ENCODE results near the gene EDIL3. TPM values are rescaled to one million over a fixed set of nuclear protein-coding genes. Genes with fewer than 3 reads are reported as not detected.
"Not testable (repeated sequence)": the region's sequence is repeated elsewhere in the genome, so short reads cannot be mapped to it uniquely, and the experiment has no call there.

EDIL3 gene
- total RNA-seq, 4 donors from 2014 or later = 15.1 to 60.0 (median 28.4) TPM

GRCh38 chr5:84327591-84327990 lies 57.1 kb downstream of the EDIL3 start:
- TF ChIP-seq CTCF (IDR thresholded peaks at IDR 0.05) (no peak), POLR2A (IDR thresholded peaks at IDR 0.05) (no peak)
- no peaks in the 10 kb centered on the region for H3K4me1 ChIP-seq
- no peak overlapping the region for H3K27ac ChIP-seq
- no peak overlapping the region for H3K4me3 ChIP-seq
- DNase-seq = no peak
- H3K27me3 ChIP-seq = no peaks in the 10 kb centered on the region
- H3K36me3 ChIP-seq = no peaks in the 10 kb centered on the region
- no peaks in the 10 kb centered on the region for H3K9me3 ChIP-seq
- intact Hi-C loops (cut with DNase I; ENCODE audit: low total_unique reads) = no loop called here

- no peak for TF ChIP-seq CTCF (IDR thresholded peaks at IDR 0.05)
- no peak for TF ChIP-seq POLR2A (IDR thresholded peaks at IDR 0.05)
- intact Hi-C loops (cut with DNase I; ENCODE audit: low total_unique reads) = no loop called here
- H3K27ac ChIP-seq = no peak overlapping the region
- no peaks in the 10 kb centered on the region for H3K27me3 ChIP-seq
- no peak for DNase-seq
- H3K4me3 ChIP-seq = no peak overlapping the region
- H3K4me1 ChIP-seq = no peaks in the 10 kb centered on the region
- H3K9me3 ChIP-seq = no peaks in the 10 kb centered on the region
- no peaks in the 10 kb centered on the region for H3K36me3 ChIP-seq
These were observed 62.0 kb downstream of the EDIL3 start for GRCh38 chr5:84322646-84323045.

- H3K36me3 ChIP-seq; intact Hi-C loops (cut with DNase I; ENCODE audit: low total_unique reads): not testable (repeated sequence)
These were observed 66.9 kb downstream of the EDIL3 start for GRCh38 chr5:84317826-84318225.

GRCh38 chr5:84312280-84312679 lies 72.4 kb downstream of the EDIL3 start:
- DNase-seq; H3K27me3 ChIP-seq; H3K4me3 ChIP-seq; H3K9me3 ChIP-seq; intact Hi-C loops (cut with DNase I; ENCODE audit: low total_unique reads); H3K36me3 ChIP-seq; H3K27ac ChIP-seq; H3K4me1 ChIP-seq: not testable (repeated sequence)

More at GRCh38 chr5:84317826-84318225, 66.9 kb downstream of the EDIL3 start:
- H3K4me3 ChIP-seq, H3K4me1 ChIP-seq, H3K27ac ChIP-seq, DNase-seq, H3K9me3 ChIP-seq, H3K27me3 ChIP-seq: not testable (repeated sequence)

- intact Hi-C loops (cut with DNase I; ENCODE audit: low total_unique reads) = not testable (repeated sequence)
These were observed 74.8 kb downstream of the EDIL3 start for GRCh38 chr5:84309850-84310249.

GRCh38 chr5:84306601-84307000 lies 78.1 kb downstream of the EDIL3 start:
- Histone ChIP-seq H3K4me3 (no peak overlapping the region), H3K4me1 (peaks cover 0 to 6% of the 10 kb centered on the region in 2 donors), H3K27ac (no peak overlapping the region), H3K36me3 (no peaks in the 10 kb centered on the region), H3K27me3 (no peaks in the 10 kb centered on the region), H3K9me3 (no peaks in the 10 kb centered on the region)
- TF ChIP-seq CTCF (IDR thresholded peaks at IDR 0.05) (no peak), POLR2A (IDR thresholded peaks at IDR 0.05) (no peak)
- intact Hi-C loops (cut with DNase I; ENCODE audit: low total_unique reads) = no loop called here
- DNase-seq = no peak

More at GRCh38 chr5:84309850-84310249, 74.8 kb downstream of the EDIL3 start:
- not testable (repeated sequence) for H3K27ac ChIP-seq, H3K4me1 ChIP-seq, H3K9me3 ChIP-seq, DNase-seq, H3K27me3 ChIP-seq, H3K36me3 ChIP-seq, H3K4me3 ChIP-seq

- Histone ChIP-seq H3K27me3 (no peaks in the 10 kb centered on the region), H3K9me3 (no peaks in the 10 kb centered on the region), H3K36me3 (no peaks in the 10 kb centered on the region), H3K4me3 (no peak overlapping the region), H3K27ac (no peak overlapping the region), H3K4me1 (peaks cover 0 to 6% of the 10 kb centered on the region in 2 donors)
- no peak for DNase-seq
- TF ChIP-seq POLR2A (IDR thresholded peaks at IDR 0.05) = no peak
- no peak for TF ChIP-seq CTCF (IDR thresholded peaks at IDR 0.05)
- intact Hi-C loops (cut with DNase I; ENCODE audit: low total_unique reads) = no loop called here
These were observed 80.1 kb downstream of the EDIL3 start for GRCh38 chr5:84304599-84304998.
